ENCODE results near the gene TGIF2LY. TPM values are rescaled to one million over a fixed set of nuclear protein-coding genes. Genes with fewer than 3 reads are reported as not detected.

TGIF2LY gene
- total RNA-seq (ENCODE audit: low replicate concordance) = not detected in 2 replicates

GRCh38 chrY:3578767-3579166 lies at the start of gene TGIF2LY:
Gene TGIF2LY (plus strand): TSS chrY:3579067. CDS start chrY:3579245, 178 bp downstream.

Measured in smooth muscle cell of the coronary artery (primary cell).